Endothelial cell (in vitro differentiated cells): ENCODE measurements around the gene LCA5. TPM values are rescaled to one million over a fixed set of nuclear protein-coding genes. Genes with fewer than 3 reads are reported as not detected.

Source experiments
- DNase-seq: peaks from one replicate; pipeline ENCODE4 v3.0.0; 2021; ENCODE audit warnings: low spot score
- H3K27ac Mint-ChIP-seq: one replicate; pipeline ENCODE4 v1.8.0; 2021; ENCODE audit warnings: mixed read lengths, inconsistent platforms; ENCODE audit not compliant: unreplicated experiment
- H3K27me3 Mint-ChIP-seq: one replicate; pipeline ENCODE4 v1.8.0; 2021; ENCODE audit warnings: mild to moderate bottlenecking, moderate library complexity, mixed read lengths, inconsistent platforms; ENCODE audit not compliant: unreplicated experiment
- H3K36me3 Mint-ChIP-seq: one replicate; pipeline ENCODE4 v1.8.0; 2021; ENCODE audit warnings: mild to moderate bottlenecking, low read depth, mixed read lengths, inconsistent platforms; ENCODE audit not compliant: unreplicated experiment
- H3K4me1 Mint-ChIP-seq: one replicate; pipeline ENCODE4 v1.8.0; 2021; ENCODE audit warnings: mild to moderate bottlenecking, mixed read lengths, inconsistent platforms; ENCODE audit not compliant: unreplicated experiment
- H3K4me3 Mint-ChIP-seq: one replicate; pipeline ENCODE4 v1.8.0; 2021; ENCODE audit warnings: mild to moderate bottlenecking, mixed read lengths, inconsistent platforms; ENCODE audit not compliant: unreplicated experiment
- H3K9me3 Mint-ChIP-seq: one replicate; pipeline ENCODE4 v1.8.0; 2021; ENCODE audit warnings: mixed read lengths, inconsistent platforms; ENCODE audit not compliant: unreplicated experiment
- total RNA-seq: library from RNA; stranded (reverse); fragmentation: NEBNext Ultra II Directional; extraction: Animal tissue kit (Norgen Biotek cat#: 25700); gene quantifications from one replicate; pipeline ENCODE4 v1.2.1, GENCODE V29; 2021; ENCODE audit not compliant: unreplicated experiment
- TF ChIP-seq, protein P1 (sequence below): fragments of 200-600 bp; sonication (generic); IDR thresholded peaks from one replicate; pipeline ENCODE4 v1.5.0; 2021; ENCODE audit warnings: antibody characterized with exemption; ENCODE audit not compliant: unreplicated experiment

The LCA5 gene
- total RNA-seq, 1 donor from 2014 or later = 3.6 TPM

- H3K4me3 Mint-ChIP-seq = no peak overlapping the region
- no peak overlapping the region for H3K27ac Mint-ChIP-seq
- TF ChIP-seq, protein P1, sequence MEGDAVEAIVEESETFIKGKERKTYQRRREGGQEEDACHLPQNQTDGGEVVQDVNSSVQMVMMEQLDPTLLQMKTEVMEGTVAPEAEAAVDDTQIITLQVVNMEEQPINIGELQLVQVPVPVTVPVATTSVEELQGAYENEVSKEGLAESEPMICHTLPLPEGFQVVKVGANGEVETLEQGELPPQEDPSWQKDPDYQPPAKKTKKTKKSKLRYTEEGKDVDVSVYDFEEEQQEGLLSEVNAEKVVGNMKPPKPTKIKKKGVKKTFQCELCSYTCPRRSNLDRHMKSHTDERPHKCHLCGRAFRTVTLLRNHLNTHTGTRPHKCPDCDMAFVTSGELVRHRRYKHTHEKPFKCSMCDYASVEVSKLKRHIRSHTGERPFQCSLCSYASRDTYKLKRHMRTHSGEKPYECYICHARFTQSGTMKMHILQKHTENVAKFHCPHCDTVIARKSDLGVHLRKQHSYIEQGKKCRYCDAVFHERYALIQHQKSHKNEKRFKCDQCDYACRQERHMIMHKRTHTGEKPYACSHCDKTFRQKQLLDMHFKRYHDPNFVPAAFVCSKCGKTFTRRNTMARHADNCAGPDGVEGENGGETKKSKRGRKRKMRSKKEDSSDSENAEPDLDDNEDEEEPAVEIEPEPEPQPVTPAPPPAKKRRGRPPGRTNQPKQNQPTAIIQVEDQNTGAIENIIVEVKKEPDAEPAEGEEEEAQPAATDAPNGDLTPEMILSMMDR = no peak
- H3K4me1 Mint-ChIP-seq = peaks cover 2% of the 10 kb centered on the region
- H3K36me3 Mint-ChIP-seq = no peaks in the 10 kb centered on the region
- H3K27me3 Mint-ChIP-seq = no peaks in the 10 kb centered on the region
- H3K9me3 Mint-ChIP-seq = no peaks in the 10 kb centered on the region
- DNase-seq = no peak
These were observed 24.1 kb downstream of the LCA5 start for GRCh38 chr6:79513111-79513510.

DNA sequence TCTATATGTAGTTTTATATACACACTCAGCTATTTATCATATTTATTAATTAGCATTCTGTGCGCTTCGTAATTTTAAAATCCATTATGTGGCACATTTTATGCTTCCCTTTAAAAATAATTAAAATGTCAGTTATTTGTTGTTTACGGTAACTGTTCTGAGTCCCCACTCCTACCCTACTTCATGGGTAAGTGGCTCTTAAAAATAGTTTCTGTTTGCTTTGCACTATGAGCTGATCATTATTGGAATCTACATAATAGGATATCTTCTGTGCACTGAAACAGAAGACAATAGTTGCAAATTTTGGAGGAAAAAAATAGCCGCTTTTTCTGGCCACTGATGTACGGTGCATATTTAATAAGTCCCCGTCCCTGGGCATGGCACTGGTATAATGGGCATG, 25.2 kb downstream of the LCA5 start:
- Mint-ChIP-seq H3K4me3 (no peak overlapping the region), H3K27ac (no peak overlapping the region), H3K4me1 (no peaks in the 10 kb centered on the region), H3K9me3 (no peaks in the 10 kb centered on the region), H3K36me3 (no peaks in the 10 kb centered on the region), H3K27me3 (no peaks in the 10 kb centered on the region)
- DNase-seq = no peak
- TF ChIP-seq, protein P1 = no peak

- Mint-ChIP-seq H3K36me3 (no peaks in the 10 kb centered on the region), H3K27me3 (no peaks in the 10 kb centered on the region), H3K4me1 (no peaks in the 10 kb centered on the region), H3K9me3 (no peaks in the 10 kb centered on the region), H3K4me3 (no peak overlapping the region), H3K27ac (no peak overlapping the region)
- DNase-seq = no peak
- TF ChIP-seq, protein P1 = no peak
These were observed 26.5 kb downstream of the LCA5 start for GRCh38 chr6:79510707-79511106.

DNA sequence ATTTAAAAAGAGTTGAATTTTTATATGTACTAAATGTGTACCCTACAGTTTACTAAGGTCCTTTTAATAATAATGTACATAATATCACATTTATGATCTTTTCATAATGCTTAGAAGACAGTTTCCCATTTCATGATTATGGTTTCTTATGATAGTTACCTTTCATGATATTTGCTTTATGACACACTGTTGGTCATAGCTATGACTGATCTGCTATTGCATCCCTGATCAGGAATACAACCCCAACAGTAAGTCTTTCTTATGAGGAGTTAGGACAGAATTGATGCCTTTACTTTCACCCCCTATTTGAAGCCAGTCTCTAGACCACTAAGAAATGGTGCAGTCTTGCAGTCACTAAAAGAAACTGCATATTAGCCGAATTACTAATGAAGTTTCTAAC, 31.0 kb downstream of the LCA5 start:
- TF ChIP-seq, protein P1 = no peak
- H3K27me3 Mint-ChIP-seq = no peaks in the 10 kb centered on the region
- no peak for DNase-seq
- no peak overlapping the region for H3K27ac Mint-ChIP-seq
- H3K36me3 Mint-ChIP-seq = no peaks in the 10 kb centered on the region
- no peaks in the 10 kb centered on the region for H3K4me1 Mint-ChIP-seq
- H3K4me3 Mint-ChIP-seq = no peak overlapping the region
- H3K9me3 Mint-ChIP-seq = no peaks in the 10 kb centered on the region

DNA sequence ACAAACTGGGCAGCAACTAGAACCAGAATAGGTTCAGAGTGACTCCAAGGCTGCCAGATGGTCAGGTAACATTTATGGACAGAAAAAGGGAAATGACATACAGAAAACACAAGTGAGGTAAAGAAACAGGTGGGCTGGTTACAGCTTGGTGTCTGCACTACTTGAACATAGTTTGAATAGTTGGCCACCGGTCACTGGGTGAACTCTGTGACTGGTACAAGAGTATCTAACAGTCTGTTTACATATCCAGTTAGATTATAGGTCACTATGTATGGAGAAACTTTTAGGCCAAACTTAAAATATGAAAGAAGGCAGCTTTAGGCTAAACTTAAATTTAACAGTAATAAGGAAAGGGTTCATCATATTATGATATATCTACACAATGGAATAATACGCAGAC, 32.9 kb downstream of the LCA5 start:
- Mint-ChIP-seq H3K4me1 (no peaks in the 10 kb centered on the region), H3K27ac (no peak overlapping the region), H3K9me3 (no peaks in the 10 kb centered on the region), H3K27me3 (no peaks in the 10 kb centered on the region), H3K4me3 (no peak overlapping the region), H3K36me3 (no peaks in the 10 kb centered on the region)
- DNase-seq = no peak
- TF ChIP-seq, protein P1 = no peak
